ENCODE data around the gene FANCC.

The FANCC gene

DNA sequence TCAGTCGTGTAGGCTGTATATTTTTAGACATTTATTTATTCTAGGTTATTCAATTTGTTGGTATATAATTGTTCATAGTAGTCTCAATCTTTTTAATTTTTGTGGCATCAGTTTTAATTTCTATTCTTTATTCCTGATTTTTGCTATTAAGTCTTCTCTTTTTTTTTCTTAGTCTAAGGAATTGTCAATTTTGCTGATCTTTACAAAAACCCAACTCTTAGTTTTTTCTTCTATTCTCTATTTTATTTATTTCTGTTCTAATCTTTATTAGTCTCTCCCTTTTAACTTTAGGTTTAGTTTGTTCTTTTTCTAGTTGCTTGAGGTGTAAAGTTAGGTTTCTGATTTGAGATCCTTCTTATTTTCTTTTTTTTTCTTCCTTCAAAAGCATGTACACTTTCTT lies 152.5 kb downstream of the FANCC start:
- TF ChIP-seq, protein P1, sequence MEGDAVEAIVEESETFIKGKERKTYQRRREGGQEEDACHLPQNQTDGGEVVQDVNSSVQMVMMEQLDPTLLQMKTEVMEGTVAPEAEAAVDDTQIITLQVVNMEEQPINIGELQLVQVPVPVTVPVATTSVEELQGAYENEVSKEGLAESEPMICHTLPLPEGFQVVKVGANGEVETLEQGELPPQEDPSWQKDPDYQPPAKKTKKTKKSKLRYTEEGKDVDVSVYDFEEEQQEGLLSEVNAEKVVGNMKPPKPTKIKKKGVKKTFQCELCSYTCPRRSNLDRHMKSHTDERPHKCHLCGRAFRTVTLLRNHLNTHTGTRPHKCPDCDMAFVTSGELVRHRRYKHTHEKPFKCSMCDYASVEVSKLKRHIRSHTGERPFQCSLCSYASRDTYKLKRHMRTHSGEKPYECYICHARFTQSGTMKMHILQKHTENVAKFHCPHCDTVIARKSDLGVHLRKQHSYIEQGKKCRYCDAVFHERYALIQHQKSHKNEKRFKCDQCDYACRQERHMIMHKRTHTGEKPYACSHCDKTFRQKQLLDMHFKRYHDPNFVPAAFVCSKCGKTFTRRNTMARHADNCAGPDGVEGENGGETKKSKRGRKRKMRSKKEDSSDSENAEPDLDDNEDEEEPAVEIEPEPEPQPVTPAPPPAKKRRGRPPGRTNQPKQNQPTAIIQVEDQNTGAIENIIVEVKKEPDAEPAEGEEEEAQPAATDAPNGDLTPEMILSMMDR (IDR thresholded peaks at IDR 0.05; ENCODE audit: low read depth, low read length) = no peak
- Histone ChIP-seq H3K9me3 (ENCODE audit: severe bottlenecking) (peaks cover 4% of the 10 kb centered on the region), H3K27me3 (ENCODE audit: insufficient read depth, low read depth, severe bottlenecking) (no peaks in the 10 kb centered on the region)

DNA sequence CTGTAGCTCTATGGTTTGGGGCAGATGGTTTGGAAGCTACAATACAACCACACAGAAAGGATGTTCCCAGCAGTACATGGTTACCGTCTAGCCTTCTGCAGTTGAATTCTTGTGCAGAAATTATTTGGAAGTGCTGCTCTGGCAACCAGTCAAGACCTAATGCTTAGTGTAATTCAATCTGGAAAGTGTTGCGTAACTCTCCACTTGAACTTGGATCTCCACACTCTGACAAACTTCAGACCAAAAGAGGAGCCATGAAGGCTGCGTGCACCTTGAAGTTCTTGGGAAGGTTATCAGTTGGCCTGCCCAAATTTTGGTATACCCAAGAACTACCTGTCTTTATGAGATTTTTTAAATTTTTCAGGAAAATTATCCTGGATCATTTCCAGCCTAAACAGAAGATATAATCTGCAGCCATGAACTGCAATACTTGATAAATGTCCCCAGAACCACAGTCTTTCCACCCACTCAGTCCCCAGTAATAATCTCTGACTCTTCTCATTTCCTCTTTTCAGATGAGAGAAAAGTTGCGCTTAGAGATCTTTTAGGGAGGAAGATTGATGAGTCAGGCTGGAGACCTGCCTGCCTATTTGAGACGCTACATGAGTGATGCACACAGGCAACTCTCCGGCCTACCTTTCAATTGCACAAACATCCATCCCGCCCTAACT lies 159.9 kb downstream of the FANCC start:
- DNase-seq = no peak
- Histone ChIP-seq H3K9me3 (ENCODE audit: severe bottlenecking) (no peaks in the 10 kb centered on the region), H3K27me3 (ENCODE audit: insufficient read depth, low read depth, severe bottlenecking) (no peaks in the 10 kb centered on the region), H3K36me3 (no peaks in the 10 kb centered on the region; the same call in 1 of the 2 replicates), H3K4me3 (ENCODE audit: low read depth, low read length) (no peak overlapping the region), H3K27ac (no peak overlapping the region)
- TF ChIP-seq, protein P1 (IDR thresholded peaks at IDR 0.05; ENCODE audit: low read depth, low read length) = no peak

More for the DNA sequence above, 152.5 kb downstream of the FANCC start:
- DNase-seq = no peak
- Histone ChIP-seq H3K4me3 (ENCODE audit: low read depth, low read length) (no peak overlapping the region), H3K36me3 (no peaks in the 10 kb centered on the region; the same call in none of the 2 replicates), H3K27ac (no peak overlapping the region)

DNA sequence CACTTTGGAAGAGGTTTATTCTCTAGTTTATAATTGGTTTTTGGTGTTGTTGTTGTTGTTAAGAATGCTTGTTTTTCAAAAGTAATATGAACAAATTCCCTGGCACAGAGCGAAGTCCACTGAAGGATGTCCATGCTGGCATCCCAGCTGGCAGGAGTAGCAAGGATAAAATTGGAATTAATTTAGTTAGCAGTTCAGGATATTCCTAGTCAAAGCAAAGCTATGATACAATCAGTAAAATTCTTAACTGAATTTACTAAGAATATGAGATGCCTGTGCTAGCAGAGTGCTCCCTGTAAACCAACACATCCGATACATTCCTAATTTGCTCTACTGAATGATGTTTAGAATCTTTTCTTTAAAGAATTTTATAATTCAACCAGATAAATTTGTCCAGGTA lies 161.4 kb downstream of the FANCC start:
- TF ChIP-seq, protein P1 (IDR thresholded peaks at IDR 0.05; ENCODE audit: low read depth, low read length) = no peak
- no peaks in the 10 kb centered on the region for H3K9me3 ChIP-seq (ENCODE audit: severe bottlenecking)
- no peak overlapping the region for H3K4me3 ChIP-seq (ENCODE audit: low read depth, low read length)
- DNase-seq = no peak
- H3K36me3 ChIP-seq = no peaks in the 10 kb centered on the region; the same call in 1 of the 2 replicates
- no peaks in the 10 kb centered on the region for H3K27me3 ChIP-seq (ENCODE audit: insufficient read depth, low read depth, severe bottlenecking)
- no peak overlapping the region for H3K27ac ChIP-seq

DNA sequence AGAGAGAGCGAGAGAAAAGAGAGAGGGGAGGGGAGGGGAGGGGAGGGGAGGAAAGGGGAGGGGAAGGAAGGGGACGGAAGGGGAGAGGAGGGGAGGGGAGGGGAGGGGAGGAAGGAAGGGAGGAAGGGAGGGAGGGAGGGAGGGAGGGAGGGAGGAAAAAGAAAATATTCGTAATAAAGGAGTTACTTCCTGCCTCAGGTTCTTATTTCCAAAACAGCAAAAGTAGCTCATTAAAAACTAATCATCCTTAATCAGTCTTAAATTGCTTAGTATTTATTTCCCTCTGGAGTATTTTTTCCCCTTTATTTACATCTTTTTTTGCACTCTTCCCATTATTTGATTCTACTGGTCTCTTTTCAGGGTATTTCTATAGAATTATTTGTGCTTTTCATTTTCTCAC lies 162.3 kb downstream of the FANCC start:
- DNase-seq = no peak
- Histone ChIP-seq H3K36me3 (no peaks in the 10 kb centered on the region; the same call in 1 of the 2 replicates), H3K9me3 (ENCODE audit: severe bottlenecking) (no peaks in the 10 kb centered on the region), H3K27me3 (ENCODE audit: insufficient read depth, low read depth, severe bottlenecking) (no peaks in the 10 kb centered on the region), H3K27ac (no peak overlapping the region), H3K4me3 (ENCODE audit: low read depth, low read length) (no peak overlapping the region)
- TF ChIP-seq, protein P1 (IDR thresholded peaks at IDR 0.05; ENCODE audit: low read depth, low read length) = no peak

DNA sequence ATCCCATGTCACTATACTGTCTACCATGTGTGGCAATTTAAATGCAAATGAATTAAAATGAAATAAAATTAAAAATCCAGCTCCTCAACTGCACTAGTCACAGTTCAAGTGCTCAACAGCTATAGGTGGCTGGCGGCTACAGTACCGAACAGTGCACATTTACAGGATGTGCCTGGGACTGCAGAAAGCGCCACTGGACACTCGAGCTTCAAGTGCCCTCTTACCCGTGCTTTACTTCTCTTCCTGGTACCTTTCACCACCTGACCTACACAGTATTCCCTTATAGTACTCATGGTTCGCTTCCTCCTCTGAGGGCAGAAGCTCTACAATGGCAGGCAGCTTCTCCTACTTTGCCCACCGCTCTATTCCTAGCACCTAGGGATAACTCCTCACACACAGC lies 166.6 kb downstream of the FANCC start:
- Histone ChIP-seq H3K36me3 (no peaks in the 10 kb centered on the region; the same call in 1 of the 2 replicates), H3K27ac (no peak overlapping the region), H3K27me3 (ENCODE audit: insufficient read depth, low read depth, severe bottlenecking) (no peaks in the 10 kb centered on the region), H3K9me3 (ENCODE audit: severe bottlenecking) (no peaks in the 10 kb centered on the region), H3K4me3 (ENCODE audit: low read depth, low read length) (no peak overlapping the region)
- DNase-seq = no peak
- TF ChIP-seq, protein P1 (IDR thresholded peaks at IDR 0.05; ENCODE audit: low read depth, low read length) = no peak

DNA sequence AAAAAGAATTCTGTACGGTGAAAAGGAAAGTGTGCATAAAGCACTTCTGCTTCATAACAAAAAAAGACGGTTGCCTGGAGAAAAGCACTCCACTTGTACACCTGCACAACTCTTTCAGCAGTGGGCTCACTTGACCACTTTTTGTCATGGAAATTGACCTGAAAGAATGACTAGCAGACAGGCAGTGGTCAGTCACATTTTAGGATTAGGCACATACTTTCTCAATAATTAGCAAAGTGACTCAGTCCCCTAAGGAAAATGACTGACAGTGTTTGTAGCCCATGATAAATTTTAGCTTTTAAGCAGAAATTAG lies 169.3 kb downstream of the FANCC start:
- H3K36me3 ChIP-seq = no peaks in the 10 kb centered on the region
- no peak overlapping the region for H3K27ac ChIP-seq
- H3K4me3 ChIP-seq (ENCODE audit: low read depth, low read length) = no peak overlapping the region
- TF ChIP-seq, protein P1 (IDR thresholded peaks at IDR 0.05; ENCODE audit: low read depth, low read length) = no peak
- H3K9me3 ChIP-seq (ENCODE audit: severe bottlenecking) = no peaks in the 10 kb centered on the region
- H3K27me3 ChIP-seq (ENCODE audit: insufficient read depth, low read depth, severe bottlenecking) = no peaks in the 10 kb centered on the region
- no peak for DNase-seq

Data from WERI-Rb-1 (cell line).